VCaP (cell line): Measurements from ENCODE around the gene ADGRF1.

Experiments
- H3K27ac ChIP-seq: fragments of 450-650 bp; 2 replicates; pipeline ENCODE4 v1.5.1; 2017
- TF ChIP-seq, protein P1 (sequence below): fragments of 450-650 bp; conservative IDR thresholded peaks from 2 replicates; pipeline ENCODE4 v1.5.1; 2017; ENCODE audit warnings: mild to moderate bottlenecking, moderate library complexity

The ADGRF1 gene

DNA sequence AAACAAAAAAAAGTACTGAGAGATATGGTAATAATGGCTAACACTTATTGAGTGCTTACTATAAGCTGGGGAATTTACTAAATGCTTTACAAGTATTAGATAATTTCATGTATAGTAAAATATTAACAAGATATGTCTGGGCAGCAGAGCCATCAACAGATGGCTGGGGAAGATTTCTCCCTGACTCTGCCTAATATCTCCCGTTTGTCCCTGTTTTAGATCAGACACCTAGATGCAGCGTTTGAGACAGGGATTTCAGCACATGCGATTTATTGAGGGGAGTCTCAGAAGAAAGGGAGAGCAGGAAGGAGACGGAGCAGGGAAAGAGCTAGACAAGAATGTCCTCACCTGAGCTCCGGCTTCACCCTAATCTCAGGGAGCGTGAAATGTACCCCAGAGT, 36.9 kb upstream of the ADGRF1 start:
- TF ChIP-seq, protein P1, sequence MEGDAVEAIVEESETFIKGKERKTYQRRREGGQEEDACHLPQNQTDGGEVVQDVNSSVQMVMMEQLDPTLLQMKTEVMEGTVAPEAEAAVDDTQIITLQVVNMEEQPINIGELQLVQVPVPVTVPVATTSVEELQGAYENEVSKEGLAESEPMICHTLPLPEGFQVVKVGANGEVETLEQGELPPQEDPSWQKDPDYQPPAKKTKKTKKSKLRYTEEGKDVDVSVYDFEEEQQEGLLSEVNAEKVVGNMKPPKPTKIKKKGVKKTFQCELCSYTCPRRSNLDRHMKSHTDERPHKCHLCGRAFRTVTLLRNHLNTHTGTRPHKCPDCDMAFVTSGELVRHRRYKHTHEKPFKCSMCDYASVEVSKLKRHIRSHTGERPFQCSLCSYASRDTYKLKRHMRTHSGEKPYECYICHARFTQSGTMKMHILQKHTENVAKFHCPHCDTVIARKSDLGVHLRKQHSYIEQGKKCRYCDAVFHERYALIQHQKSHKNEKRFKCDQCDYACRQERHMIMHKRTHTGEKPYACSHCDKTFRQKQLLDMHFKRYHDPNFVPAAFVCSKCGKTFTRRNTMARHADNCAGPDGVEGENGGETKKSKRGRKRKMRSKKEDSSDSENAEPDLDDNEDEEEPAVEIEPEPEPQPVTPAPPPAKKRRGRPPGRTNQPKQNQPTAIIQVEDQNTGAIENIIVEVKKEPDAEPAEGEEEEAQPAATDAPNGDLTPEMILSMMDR, result no peak
- no peak overlapping the region for H3K27ac ChIP-seq

DNA sequence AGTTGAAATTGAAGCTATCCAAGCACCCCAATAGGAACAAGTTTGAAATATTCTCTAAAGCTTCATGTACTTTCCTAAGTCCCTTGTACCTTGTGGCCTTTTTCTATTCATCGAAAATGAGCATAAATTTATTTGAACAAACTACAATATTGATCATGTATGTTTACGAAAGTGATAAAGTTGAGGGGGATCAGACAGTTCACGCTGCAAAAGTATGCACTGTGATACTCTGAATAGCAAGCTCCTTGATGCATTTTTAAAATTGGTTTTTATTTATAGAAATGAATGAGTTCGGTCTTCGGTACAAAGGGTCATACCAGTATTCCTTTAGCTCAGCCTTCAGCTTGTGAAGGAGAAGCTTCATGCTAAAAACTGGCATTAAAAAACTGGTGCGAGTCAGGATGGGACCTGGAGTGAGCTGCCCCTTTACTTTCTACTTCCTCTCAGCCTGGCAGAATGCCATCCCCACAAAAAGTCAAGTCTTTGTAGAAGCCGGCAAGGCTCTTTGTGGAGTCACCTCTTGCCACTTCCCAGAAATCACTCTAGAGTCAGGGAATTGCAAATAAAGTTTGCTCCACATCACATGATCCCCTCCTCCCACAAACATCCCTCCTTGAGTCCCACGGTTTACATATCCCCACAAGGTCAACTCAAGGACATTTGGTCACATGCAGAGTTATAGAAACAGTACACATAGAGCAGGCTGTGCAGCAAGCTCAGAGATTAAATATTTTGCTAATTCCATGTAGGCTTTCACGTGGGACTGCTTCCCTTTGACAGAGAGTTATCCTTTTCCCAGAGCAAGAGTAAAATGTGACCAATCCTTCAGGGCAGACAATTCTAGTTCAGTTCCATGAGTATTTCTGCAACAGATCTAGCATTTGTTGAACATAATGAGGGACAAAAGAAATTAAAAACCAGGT, 34.6 kb upstream of the ADGRF1 start:
- H3K27ac ChIP-seq, result no peak overlapping the region

DNA sequence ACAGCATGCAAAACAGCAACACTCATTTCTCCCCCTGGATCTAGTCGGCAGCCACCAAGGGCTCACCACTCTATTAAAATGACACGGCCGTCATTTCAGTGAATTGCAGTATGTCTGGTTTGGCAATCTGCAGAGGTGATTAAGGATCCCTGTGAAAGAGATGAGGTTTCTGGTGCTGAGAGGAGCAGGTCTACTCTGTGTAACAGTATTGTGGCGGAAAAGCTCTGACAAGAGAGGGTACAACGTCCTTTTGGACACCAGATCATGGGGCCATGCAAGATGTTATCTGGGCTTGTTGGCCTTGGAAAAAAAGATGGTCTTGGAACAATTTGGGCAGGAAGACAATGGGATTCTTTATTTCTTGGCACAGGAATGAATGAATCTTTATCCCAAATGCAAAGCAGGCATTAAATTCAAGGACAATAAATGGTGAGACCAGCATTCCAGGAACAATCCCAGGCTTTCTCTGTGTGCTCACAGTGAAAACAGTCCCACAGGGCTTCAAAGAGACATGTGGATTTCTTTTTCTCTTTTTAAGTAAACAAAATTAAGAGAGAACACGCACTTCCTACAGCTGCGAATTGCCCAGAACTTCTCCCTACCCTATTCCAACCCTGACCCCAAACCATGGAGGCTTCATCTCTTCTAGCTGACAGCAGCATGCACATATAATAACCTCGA, 33.7 kb upstream of the ADGRF1 start:
- H3K27ac ChIP-seq, result no peak overlapping the region
- TF ChIP-seq, protein P1, result no peak

More for the DNA sequence above, 34.6 kb upstream of the ADGRF1 start:
- TF ChIP-seq, protein P1, result no peak

DNA sequence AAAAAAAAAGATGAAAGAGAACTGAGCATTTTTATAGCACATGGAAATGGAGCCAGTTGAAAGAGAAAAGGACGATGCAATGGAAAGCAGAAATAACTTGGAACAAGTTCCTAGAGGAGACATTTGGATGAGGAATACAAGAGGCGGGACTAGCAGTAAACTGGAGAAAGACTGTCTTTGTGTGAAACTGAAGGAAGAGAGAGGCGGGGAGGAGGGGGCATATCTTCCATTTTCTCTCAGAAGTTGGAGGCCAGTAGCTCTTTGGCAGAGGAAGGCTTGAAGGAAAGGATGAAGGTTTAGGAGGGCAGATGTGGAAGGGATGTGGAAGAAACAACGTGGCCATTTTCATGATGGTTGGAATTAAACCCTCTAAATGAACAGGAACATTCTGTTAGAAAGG, 33.0 kb upstream of the ADGRF1 start:
- TF ChIP-seq, protein P1, result no peak

DNA sequence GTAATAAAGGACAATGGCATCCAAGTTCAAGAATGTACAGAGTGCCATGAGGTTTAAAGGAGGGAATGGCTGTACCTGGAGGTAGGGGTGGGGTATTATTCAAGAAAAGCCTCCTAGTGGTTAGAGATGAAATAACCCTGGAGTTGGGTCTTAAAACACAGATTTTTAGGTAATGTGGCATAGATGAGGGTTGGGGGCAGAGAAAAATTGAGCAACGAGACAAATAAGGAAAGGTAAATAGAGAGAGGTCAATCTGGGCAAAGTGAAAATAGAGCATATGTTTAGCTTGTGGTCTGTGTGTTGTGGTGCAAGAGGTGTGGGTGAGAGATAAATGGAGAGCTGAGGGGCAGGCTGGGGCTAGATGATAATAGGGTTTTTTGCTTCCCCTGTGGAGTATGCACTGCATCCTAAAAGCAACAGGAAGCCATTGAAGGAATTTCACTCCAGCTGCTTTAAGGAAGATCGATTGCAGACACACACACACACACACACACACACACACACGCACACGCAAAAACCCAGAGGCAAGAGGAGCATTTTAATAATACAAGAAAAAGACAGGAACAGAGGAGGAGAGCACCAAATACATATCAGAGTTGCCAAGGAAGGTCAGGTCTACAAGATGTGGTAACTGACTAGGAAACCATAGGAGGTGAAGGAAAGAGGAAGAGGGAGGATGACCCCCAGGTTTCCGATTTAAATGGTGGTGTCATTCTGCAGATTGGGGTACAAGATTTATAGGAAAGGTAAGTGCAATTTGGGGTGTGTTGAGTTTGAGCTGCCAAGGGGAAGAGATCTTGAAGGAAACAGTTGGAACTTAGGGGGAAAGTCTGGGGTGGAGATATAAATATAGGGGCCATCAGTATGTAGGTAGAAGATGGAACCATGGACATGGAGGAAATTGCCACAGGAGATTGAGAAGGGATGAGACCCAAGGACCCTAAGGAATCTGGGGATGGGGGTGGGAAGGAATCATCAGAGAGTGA, 31.3 kb upstream of the ADGRF1 start:
- TF ChIP-seq, protein P1, result no peak
- H3K27ac ChIP-seq, result no peak overlapping the region

More for the DNA sequence above, 33.0 kb upstream of the ADGRF1 start:
- no peak overlapping the region for H3K27ac ChIP-seq

DNA sequence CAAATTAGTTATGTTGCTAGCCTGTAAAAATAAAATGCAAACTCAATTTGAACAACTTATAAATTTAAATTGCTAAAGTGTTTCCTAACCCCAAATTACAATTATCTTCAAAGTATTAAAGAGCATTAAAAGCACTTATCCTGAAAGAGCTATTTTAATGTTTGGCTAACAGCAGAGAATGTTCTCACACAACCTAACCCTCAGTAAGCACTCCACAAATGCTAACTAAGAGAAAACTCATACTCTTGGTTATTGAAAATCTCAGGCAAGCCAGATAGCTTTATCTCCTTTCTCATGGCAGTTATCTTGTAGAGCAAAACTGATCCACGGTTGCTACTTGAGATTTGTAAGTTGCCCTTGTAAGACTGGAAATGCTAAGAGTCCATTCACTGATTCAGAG, 30.5 kb upstream of the ADGRF1 start:
- TF ChIP-seq, protein P1, result no peak
- H3K27ac ChIP-seq, result no peak overlapping the region
